Measurements from ENCODE around the gene FBXO31.

GRCh38 chr16:87422106-87422505 lies 38.5 kb upstream of the FBXO31 start:
- TF ChIP-seq CTCF (IDR thresholded peaks at IDR 0.05; ENCODE audit: poor library complexity), result no peak
- no peak for TF ChIP-seq EZH2 (IDR thresholded peaks at IDR 0.05; ENCODE audit: borderline replicate concordance)
